ENCODE results near the gene PLLP.

PLLP gene

DNA sequence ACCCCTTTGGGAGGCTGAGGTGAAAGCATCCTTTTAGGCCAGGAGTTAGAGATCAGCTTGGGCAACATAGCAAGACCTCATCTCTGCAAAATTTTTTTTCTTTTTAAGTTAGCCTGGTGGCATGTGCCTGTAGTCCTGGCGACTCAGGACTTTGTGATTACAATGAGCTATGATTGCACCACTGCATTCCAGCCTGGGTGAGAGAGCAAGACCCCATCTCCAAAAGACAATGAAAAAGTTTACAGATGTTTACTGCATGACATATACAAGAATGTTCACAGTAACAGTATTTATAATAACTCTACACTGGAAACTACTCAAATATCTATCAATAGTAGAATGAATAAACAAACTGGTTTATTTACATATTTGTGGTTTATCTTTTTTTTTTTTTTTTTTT is 41.0 kb upstream of the PLLP start:
- Histone ChIP-seq H3K4me2 (no peak overlapping the region), H3K4me1 (ENCODE audit: low read depth, poor library complexity, severe bottlenecking) (no peaks in the 10 kb centered on the region), H3K9ac (no peak overlapping the region), H3K79me2 (ENCODE audit: insufficient read depth, low read depth) (no peaks in the 10 kb centered on the region), H3K27ac (no peak overlapping the region), H3K27me3 (ENCODE audit: insufficient read depth, low read depth) (no peaks in the 10 kb centered on the region), H3K4me3 (IDR thresholded peaks at IDR 0.05; ENCODE audit: insufficient read depth, low read depth, low read length) (no peak overlapping the region), H4K20me1 (ENCODE audit: insufficient read depth) (no peaks in the 10 kb centered on the region), H2AFZ (ENCODE audit: low read depth) (no peak overlapping the region), H3K36me3 (ENCODE audit: insufficient read depth) (no peaks in the 10 kb centered on the region)
- TF ChIP-seq CTCF (conservative IDR thresholded peaks at IDR 0.05; ENCODE audit: low read depth, low read length), result no peak

- no peak overlapping the region for H3K27ac ChIP-seq
- no peaks in the 10 kb centered on the region for H3K36me3 ChIP-seq (ENCODE audit: insufficient read depth)
These were observed 40.3 kb upstream of the PLLP start for GRCh38 chr16:57324749-57325148.

GRCh38 chr16:57319646-57320045 is 35.2 kb upstream of the PLLP start:
- Histone ChIP-seq H3K36me3 (ENCODE audit: insufficient read depth) (no peaks in the 10 kb centered on the region), H4K20me1 (ENCODE audit: insufficient read depth) (no peaks in the 10 kb centered on the region), H3K4me3 (IDR thresholded peaks at IDR 0.05; ENCODE audit: insufficient read depth, low read depth, low read length) (no peak overlapping the region), H2AFZ (ENCODE audit: low read depth) (no peak overlapping the region), H3K27me3 (ENCODE audit: insufficient read depth, low read depth) (no peaks in the 10 kb centered on the region), H3K27ac (no peak overlapping the region), H3K4me1 (ENCODE audit: low read depth, poor library complexity, severe bottlenecking) (peaks cover under 1% of the 10 kb centered on the region), H3K79me2 (ENCODE audit: insufficient read depth, low read depth) (no peaks in the 10 kb centered on the region), H3K9ac (no peak overlapping the region), H3K4me2 (no peak overlapping the region)
- no peak for TF ChIP-seq CTCF (conservative IDR thresholded peaks at IDR 0.05; ENCODE audit: low read depth, low read length)

More at GRCh38 chr16:57324749-57325148, 40.3 kb upstream of the PLLP start:
- no peaks in the 10 kb centered on the region for H3K27me3 ChIP-seq (ENCODE audit: insufficient read depth, low read depth)
- H3K4me2 ChIP-seq, result no peak overlapping the region
- H3K4me3 ChIP-seq (IDR thresholded peaks at IDR 0.05; ENCODE audit: insufficient read depth, low read depth, low read length), result no peak overlapping the region
- no peak overlapping the region for H2AFZ ChIP-seq (ENCODE audit: low read depth)
- TF ChIP-seq CTCF (conservative IDR thresholded peaks at IDR 0.05; ENCODE audit: low read depth, low read length), result no peak
- no peaks in the 10 kb centered on the region for H3K79me2 ChIP-seq (ENCODE audit: insufficient read depth, low read depth)
- H4K20me1 ChIP-seq (ENCODE audit: insufficient read depth), result no peaks in the 10 kb centered on the region
- H3K9ac ChIP-seq, result no peak overlapping the region
- no peaks in the 10 kb centered on the region for H3K4me1 ChIP-seq (ENCODE audit: low read depth, poor library complexity, severe bottlenecking)

- Histone ChIP-seq H3K27ac (no peak overlapping the region), H3K4me3 (IDR thresholded peaks at IDR 0.05; ENCODE audit: insufficient read depth, low read depth, low read length) (no peak overlapping the region), H2AFZ (ENCODE audit: low read depth) (no peak overlapping the region), H3K4me1 (ENCODE audit: low read depth, poor library complexity, severe bottlenecking) (peaks cover 8% of the 10 kb centered on the region), H3K4me2 (no peak overlapping the region), H3K79me2 (ENCODE audit: insufficient read depth, low read depth) (no peaks in the 10 kb centered on the region), H3K9ac (no peak overlapping the region), H3K27me3 (ENCODE audit: insufficient read depth, low read depth) (no peaks in the 10 kb centered on the region), H3K36me3 (ENCODE audit: insufficient read depth) (no peaks in the 10 kb centered on the region), H4K20me1 (ENCODE audit: insufficient read depth) (no peaks in the 10 kb centered on the region)
- no peak for TF ChIP-seq CTCF (conservative IDR thresholded peaks at IDR 0.05; ENCODE audit: low read depth, low read length)
These were observed 33.9 kb upstream of the PLLP start for GRCh38 chr16:57318240-57318970.

All from KMS-11 (cell line).